Smooth muscle cell (in vitro differentiated cells): Measurements from ENCODE around the gene KCNG2. TPM values are rescaled to one million over a fixed set of nuclear protein-coding genes. Genes with fewer than 3 reads are reported as not detected.

Experiments used
- DNase-seq: peaks from one replicate; lab custom pipeline; 2025; ENCODE audit not compliant: unreplicated experiment; lab: John Stamatoyannopoulos, UW
- H2AFZ ChIP-seq: fragments of 200-600 bp; sonication (generic); 2 replicates; pipeline ENCODE4 v1.6.0; 2016; ENCODE audit warnings: antibody characterized with exemption, low read depth, mild to moderate bottlenecking
- H3F3A ChIP-seq: fragments of 200-600 bp; sonication (generic); 2 replicates; pipeline ENCODE4 v1.6.0; 2017; ENCODE audit warnings: antibody characterized with exemption, low read depth
- H3K27ac ChIP-seq: fragments of 200-600 bp; sonication (generic); 2 replicates; pipeline ENCODE4 v1.5.1; 2016; ENCODE audit warnings: low read depth, mild to moderate bottlenecking
- H3K27me3 ChIP-seq: fragments of 200-600 bp; sonication (generic); 2 replicates; pipeline ENCODE4 v1.6.1; 2016; ENCODE audit warnings: low read depth, mild to moderate bottlenecking
- H3K36me3 ChIP-seq: fragments of 200-600 bp; sonication (generic); 2 replicates; pipeline ENCODE4 v1.5.1; 2016; ENCODE audit warnings: low read depth
- H3K4me1 ChIP-seq: fragments of 200-600 bp; sonication (generic); 2 replicates; pipeline ENCODE4 v1.5.1; 2016; ENCODE audit warnings: low read depth
- H3K4me2 ChIP-seq: fragments of 200-600 bp; sonication (generic); 2 replicates; pipeline ENCODE4 v1.6.0; 2016; ENCODE audit warnings: mild to moderate bottlenecking
- H3K4me3 ChIP-seq: fragments of 200-600 bp; sonication (generic); 2 replicates; pipeline ENCODE4 v1.5.1; 2016; ENCODE audit warnings: mild to moderate bottlenecking
- H3K79me2 ChIP-seq: fragments of 200-600 bp; sonication (generic); 2 replicates; pipeline ENCODE4 v1.6.0; 2016; ENCODE audit warnings: low read depth, mild to moderate bottlenecking
- H3K9ac ChIP-seq: fragments of 200-600 bp; sonication (generic); 2 replicates; pipeline ENCODE4 v1.6.0; 2016; ENCODE audit warnings: low read depth
- H3K9me3 ChIP-seq: fragments of 200-600 bp; sonication (generic); replicated peaks from 2 replicates; pipeline ENCODE4 v1.5.1; 2016; ENCODE audit warnings: low read depth
- H4K20me1 ChIP-seq: fragments of 200-600 bp; sonication (generic); 2 replicates; pipeline ENCODE4 v1.6.0; 2016; ENCODE audit warnings: low read depth
- WGBS: methylation state at CpG from one replicate; pipeline ENCODE4 v1.1.7; 2016; ENCODE audit warnings: low lambda C conversion rate; 5-methylcytosine and 5-hydroxymethylcytosine counted together
- polyA plus RNA-seq: library from polyadenylated mRNA; unstranded; fragments of >200 nt; fragmentation: Nextera tagmentation; extraction: Ambion mirVana; gene quantifications from 2 replicates; pipeline ENCODE4 v1.2.1, GENCODE V29; 2016
- total RNA-seq: library from RNA; depleted of rRNA; stranded (reverse); fragments of >200 nt; gene quantifications from 2 replicates; pipeline ENCODE4 v1.2.3, GENCODE V29; 2014
- TF ChIP-seq, protein P1 (sequence below): fragments of 200-600 bp; sonication (generic); IDR thresholded peaks from 2 replicates; pipeline ENCODE4 v1.5.1; 2017; ENCODE audit warnings: borderline replicate concordance, mild to moderate bottlenecking, antibody characterized with exemption; ENCODE audit not compliant: insufficient read depth, poor library complexity, severe bottlenecking

Gene KCNG2
- total and polyA plus RNA-seq, 2 experiments from 2014 or later = 0.17 TPM; not detected in 1

DNA sequence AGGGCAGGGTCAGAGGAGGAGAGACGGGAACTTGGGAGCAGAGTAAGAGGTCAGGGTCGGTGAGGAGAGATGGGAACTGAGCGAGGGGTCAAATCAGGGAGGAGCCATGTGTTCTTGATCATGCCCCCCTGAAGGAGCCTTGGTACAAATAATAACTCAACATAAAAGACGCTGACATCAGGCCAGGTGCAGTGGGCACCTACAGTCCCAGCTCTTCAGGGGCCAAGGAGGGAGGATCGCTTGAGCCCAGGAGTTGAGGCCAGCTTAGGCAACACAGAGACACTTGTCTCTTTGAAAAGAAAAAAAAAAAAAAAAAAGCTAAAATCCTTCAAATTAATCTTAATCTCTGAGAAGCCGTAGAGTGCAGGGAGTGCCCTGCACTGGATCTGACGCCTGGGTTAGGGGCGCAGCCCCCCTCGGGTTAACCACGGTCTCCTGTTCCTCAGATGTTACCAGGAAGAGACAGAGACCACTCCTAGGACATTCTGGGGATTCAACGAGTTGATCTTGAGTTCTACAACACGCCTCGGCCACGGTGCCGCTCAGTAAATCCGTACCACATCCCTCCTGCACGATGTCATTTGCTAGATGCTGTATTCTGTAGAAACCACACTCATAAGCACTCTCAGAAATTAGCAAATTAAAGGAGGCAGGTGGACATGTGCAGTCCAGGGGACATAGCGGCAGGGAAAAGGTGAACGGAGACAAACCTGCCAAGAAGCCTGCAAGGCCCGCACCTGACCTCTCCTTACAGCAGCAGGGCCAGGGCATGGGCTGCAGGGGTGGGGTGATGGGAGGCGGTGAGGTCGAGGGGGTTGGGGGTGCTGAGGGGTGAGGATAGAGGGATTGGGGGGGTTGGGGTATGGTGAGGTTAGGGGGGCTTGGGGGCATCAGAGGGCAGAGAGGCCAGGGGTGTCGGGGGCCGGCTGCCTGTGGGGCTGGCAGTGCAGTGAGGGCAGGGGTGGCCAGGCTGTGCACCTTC lies 124.5 kb downstream of the KCNG2 start:
- no peaks in the 10 kb centered on the region for H3K36me3 ChIP-seq
- H3K9me3 ChIP-seq = no peaks in the 10 kb centered on the region
- H3F3A ChIP-seq = no peaks in the 10 kb centered on the region
- H2AFZ ChIP-seq = no peak overlapping the region
- WGBS = over 99% methylated on average over 22 of the region's 24 CpGs
- TF ChIP-seq, protein P1, sequence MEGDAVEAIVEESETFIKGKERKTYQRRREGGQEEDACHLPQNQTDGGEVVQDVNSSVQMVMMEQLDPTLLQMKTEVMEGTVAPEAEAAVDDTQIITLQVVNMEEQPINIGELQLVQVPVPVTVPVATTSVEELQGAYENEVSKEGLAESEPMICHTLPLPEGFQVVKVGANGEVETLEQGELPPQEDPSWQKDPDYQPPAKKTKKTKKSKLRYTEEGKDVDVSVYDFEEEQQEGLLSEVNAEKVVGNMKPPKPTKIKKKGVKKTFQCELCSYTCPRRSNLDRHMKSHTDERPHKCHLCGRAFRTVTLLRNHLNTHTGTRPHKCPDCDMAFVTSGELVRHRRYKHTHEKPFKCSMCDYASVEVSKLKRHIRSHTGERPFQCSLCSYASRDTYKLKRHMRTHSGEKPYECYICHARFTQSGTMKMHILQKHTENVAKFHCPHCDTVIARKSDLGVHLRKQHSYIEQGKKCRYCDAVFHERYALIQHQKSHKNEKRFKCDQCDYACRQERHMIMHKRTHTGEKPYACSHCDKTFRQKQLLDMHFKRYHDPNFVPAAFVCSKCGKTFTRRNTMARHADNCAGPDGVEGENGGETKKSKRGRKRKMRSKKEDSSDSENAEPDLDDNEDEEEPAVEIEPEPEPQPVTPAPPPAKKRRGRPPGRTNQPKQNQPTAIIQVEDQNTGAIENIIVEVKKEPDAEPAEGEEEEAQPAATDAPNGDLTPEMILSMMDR = no peak
- no peak for DNase-seq
- no peak overlapping the region for H3K4me3 ChIP-seq
- no peaks in the 10 kb centered on the region for H3K27me3 ChIP-seq
- no peaks in the 10 kb centered on the region for H3K79me2 ChIP-seq
- no peak overlapping the region for H3K4me2 ChIP-seq
- peaks cover 36% of the 10 kb centered on the region for H4K20me1 ChIP-seq
- no peak overlapping the region for H3K27ac ChIP-seq
- peaks cover 4% of the 10 kb centered on the region for H3K4me1 ChIP-seq
- H3K9ac ChIP-seq = no peak overlapping the region

DNA sequence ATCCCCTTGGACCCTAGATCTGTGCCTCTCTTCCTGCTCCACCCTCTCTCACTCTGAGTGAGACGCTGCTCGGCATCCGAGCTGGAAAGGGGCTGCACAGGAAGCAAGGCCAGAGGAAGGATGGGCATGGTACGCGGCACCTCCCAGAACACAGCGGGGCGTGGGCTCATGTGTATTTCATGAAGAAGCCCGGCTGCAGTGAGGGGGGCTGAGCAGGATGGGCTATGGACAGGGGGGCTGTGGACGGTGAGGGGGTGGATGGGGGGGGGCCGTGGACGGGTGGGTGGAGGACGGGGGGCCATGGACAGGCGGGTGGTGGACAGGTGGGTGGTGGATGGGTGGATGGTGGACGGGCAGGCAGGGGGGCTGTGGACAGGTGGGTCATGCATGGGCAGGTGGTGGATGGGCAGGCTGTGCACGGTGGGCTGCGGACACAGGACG lies 125.3 kb downstream of the KCNG2 start:
- Histone ChIP-seq H3F3A (no peaks in the 10 kb centered on the region), H3K9me3 (no peaks in the 10 kb centered on the region), H3K4me2 (no peak overlapping the region), H4K20me1 (peaks cover 43% of the 10 kb centered on the region), H3K4me3 (no peak overlapping the region), H3K36me3 (no peaks in the 10 kb centered on the region), H3K9ac (no peak overlapping the region), H3K4me1 (peaks cover 4% of the 10 kb centered on the region), H3K27ac (no peak overlapping the region), H2AFZ (no peak overlapping the region), H3K27me3 (no peaks in the 10 kb centered on the region), H3K79me2 (peaks cover 5% of the 10 kb centered on the region)
- DNase-seq = no peak
- TF ChIP-seq, protein P1 = no peak
- WGBS = 90% methylated on average over 12 of the region's 17 CpGs

DNA sequence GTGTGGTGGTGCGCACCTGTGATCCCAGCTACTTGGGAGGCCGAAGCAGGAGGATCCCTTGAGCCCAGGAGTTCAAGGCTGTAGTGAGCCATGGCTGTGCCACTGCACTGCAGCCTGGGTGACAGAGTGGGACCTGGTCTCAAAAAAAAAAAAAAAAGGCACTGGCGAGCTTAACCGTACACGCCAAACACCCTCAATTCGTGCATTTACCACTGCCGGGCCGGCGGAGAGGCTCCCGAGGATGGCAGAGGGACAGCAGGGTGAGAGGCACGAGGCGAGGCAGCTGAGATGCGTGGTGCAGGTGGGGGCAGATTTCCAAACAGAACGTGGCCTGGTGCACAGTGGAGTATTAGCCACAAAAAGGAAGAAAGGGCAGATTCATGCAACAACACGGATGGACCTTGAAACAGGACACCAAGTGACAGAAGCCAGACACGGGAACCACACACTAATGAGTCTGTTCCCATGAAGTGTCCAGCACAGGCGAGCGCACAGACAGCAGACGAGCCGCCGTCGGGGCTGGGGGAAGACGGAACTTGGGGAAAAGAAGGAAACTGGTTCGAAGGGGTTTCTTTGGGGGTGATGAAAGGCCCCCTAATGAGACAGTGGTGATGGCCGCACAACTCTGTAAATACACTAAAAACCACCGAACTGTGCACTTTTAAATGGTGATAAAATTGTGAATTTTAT lies 126.3 kb downstream of the KCNG2 start:
- no peaks in the 10 kb centered on the region for H3F3A ChIP-seq
- H3K4me3 ChIP-seq = no peak overlapping the region
- peaks cover 4% of the 10 kb centered on the region for H3K4me1 ChIP-seq
- no peaks in the 10 kb centered on the region for H3K36me3 ChIP-seq
- no peak overlapping the region for H3K4me2 ChIP-seq
- peaks cover 50% of the 10 kb centered on the region for H4K20me1 ChIP-seq
- TF ChIP-seq, protein P1 = no peak
- H3K9ac ChIP-seq = no peak overlapping the region
- 96% methylated on average over 26 of the region's 26 CpGs for WGBS
- H3K27ac ChIP-seq = no peak overlapping the region
- H3K9me3 ChIP-seq = no peaks in the 10 kb centered on the region
- no peaks in the 10 kb centered on the region for H3K27me3 ChIP-seq
- peaks cover 16% of the 10 kb centered on the region for H3K79me2 ChIP-seq
- no peak overlapping the region for H2AFZ ChIP-seq
- no peak for DNase-seq
